Rectal smooth muscle tissue (tissue), 1 donor: ENCODE measurements around the gene BHLHA15.

Source experiments
- H3K27ac ChIP-seq: one replicate; pipeline ENCODE4 v1.7.0; 2013; ENCODE audit warnings: low read depth, low read length, inconsistent platforms
- H3K27me3 ChIP-seq: one replicate; pipeline ENCODE4 v1.7.0; 2013; ENCODE audit warnings: low read length; ENCODE audit not compliant: control insufficient read depth, insufficient read depth
- H3K36me3 ChIP-seq: one replicate; pipeline ENCODE4 v1.7.0; 2013; ENCODE audit warnings: low read length; ENCODE audit not compliant: control insufficient read depth, insufficient read depth
- H3K4me1 ChIP-seq: one replicate; pipeline ENCODE4 v1.7.0; 2013; ENCODE audit warnings: low read length; ENCODE audit not compliant: control insufficient read depth, insufficient read depth
- H3K4me3 ChIP-seq: one replicate; pipeline ENCODE4 v1.7.0; 2013; ENCODE audit warnings: low read length
- H3K9ac ChIP-seq: one replicate; pipeline ENCODE4 v1.7.0; 2013; ENCODE audit warnings: low read length

Gene BHLHA15

DNA sequence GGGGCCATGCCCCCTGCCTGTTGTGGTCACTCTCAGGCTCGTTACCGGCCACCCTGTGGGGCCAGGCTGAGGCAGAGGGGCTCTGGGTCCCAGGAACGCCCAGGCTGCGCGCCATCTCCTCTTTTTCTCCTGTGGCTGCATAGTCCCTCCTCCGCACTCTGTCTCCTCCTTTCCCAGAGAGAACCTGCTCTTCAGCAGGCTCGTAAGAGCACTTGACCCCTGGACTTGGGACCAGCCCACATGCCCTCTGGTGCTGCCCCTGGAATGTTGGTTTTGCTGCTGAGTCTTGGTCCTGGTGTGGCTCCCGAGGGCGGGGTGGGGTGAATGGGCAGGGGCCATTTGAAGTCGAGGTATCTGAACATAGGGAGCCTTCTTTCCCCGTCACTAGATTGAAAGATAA lies 6.6 kb upstream of the BHLHA15 start:
- Histone ChIP-seq H3K27me3 (no peaks in the 10 kb centered on the region), H3K9ac (no peak overlapping the region), H3K4me1 (no peaks in the 10 kb centered on the region), H3K4me3 (no peak overlapping the region), H3K27ac (no peak overlapping the region), H3K36me3 (peaks cover 14% of the 10 kb centered on the region)

DNA sequence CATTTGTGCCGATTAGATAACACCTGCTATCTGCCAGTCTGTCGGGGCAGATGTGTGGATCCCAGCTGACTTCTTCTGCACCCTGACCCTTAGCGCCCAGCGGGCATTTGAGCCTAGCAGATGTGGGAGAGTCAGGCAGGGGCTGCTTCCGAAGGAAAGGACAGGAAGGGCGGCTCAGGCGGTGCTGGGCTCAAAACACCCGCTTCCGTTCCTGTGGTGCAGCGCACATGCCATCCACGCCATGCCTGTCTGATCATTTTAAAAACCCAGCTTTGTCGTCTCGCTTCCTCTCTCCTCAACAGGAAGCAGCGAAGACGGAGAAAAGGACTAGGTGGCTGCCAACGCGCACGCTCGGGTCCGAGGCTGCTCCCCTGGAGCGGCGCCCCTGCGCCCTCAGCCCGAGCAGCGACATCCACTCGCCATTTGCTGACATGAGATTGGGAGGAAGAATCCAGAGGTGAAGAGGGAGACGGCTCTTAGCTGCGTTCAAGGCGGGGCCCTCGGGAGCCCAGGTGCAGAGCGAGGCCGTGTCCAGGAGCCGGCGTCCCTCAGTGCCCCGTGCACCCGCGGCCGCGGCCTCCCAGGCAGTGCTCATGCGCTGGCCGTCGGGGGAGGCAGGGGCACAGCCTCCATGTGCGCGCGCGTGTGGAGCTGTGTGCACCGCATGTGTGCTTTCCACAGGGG lies 5.9 kb upstream of the BHLHA15 start:
- peaks cover 14% of the 10 kb centered on the region for H3K36me3 ChIP-seq
- H3K4me3 ChIP-seq = no peak overlapping the region
- H3K27ac ChIP-seq = no peak overlapping the region
- no peaks in the 10 kb centered on the region for H3K27me3 ChIP-seq
- no peaks in the 10 kb centered on the region for H3K4me1 ChIP-seq
- no peak overlapping the region for H3K9ac ChIP-seq

DNA sequence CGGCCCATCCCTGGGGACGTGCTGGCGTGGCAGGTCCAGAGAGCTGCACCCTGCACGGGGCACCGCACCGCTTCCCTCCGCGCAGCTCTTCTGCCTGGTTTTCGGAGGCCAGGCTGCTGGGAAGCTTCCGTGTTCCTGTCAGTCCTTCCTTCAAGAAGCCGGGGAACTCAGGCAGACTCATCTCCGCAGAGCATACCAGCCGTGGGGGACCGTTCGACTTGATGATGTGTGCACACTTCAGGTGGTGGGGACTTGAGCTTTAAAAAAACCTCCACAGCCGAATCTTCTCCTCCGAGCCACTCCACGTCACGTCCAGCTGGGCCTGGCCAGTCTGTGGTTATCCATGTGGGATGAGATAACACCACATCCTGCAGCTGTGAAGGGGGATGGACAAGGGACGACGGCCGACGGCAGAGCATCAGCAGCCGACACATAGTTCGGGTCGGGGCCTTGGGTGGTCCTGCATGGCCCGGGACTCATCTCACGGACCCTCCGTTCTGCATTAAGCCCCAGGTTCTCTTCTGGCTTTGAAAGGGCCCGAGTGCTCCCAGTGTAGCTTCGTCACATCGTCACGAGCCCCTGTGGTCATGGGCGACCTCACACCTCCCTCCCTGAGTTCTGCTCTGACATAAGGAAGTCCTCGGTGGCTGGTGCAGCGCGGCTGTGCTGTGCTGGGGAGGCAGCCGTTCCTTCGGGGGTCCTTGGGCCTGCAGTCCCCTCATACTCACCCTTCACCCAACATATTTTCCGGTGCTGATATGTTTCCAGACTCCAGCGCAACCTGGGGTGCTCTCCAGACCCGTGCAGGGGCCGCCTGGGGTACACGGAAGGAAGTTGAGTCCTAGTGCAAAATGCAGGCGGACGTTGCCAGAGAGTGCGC lies 4.5 kb upstream of the BHLHA15 start:
- H3K4me1 ChIP-seq = no peaks in the 10 kb centered on the region
- no peak overlapping the region for H3K27ac ChIP-seq
- H3K9ac ChIP-seq = no peak overlapping the region
- no peak overlapping the region for H3K4me3 ChIP-seq
- H3K27me3 ChIP-seq = no peaks in the 10 kb centered on the region
- peaks cover 14% of the 10 kb centered on the region for H3K36me3 ChIP-seq

DNA sequence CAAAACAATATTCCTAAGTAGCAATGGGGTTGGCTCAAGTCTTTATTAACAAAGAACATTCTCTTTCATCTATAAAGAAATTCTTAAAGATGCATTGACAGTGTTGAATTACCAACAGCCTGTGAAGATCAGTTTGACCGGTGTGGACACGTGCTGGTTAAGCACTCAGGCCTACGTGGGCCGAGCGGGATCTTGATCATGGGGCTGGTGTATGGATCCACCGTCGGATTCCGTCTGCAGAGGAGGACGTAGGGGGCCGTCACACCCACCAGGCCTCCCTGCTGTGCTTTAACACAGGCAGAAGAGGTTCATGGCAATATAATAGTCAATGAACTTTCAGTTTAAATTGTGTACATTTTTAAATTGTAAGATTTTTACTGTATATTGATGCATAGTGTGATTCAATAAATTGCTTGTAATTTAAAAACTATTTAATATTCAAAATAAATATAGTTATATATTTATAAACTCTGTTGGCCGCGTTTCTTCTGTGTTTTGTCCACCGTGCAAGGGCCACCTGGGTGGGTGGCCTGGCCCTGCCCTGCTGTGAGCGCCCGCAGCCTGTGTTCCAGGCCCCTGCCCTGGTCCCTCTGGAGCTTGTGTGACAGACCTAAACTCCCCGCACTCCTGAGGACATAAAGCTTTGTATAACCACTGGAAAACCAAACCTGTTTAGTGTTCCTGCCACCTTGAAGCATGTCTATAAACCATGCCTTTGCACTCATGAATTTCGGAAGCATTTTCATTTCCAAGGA lies 1.9 kb upstream of the BHLHA15 start:
- Histone ChIP-seq H3K4me1 (no peaks in the 10 kb centered on the region), H3K4me3 (no peak overlapping the region), H3K27me3 (no peaks in the 10 kb centered on the region), H3K36me3 (peaks cover 11% of the 10 kb centered on the region), H3K9ac (no peak overlapping the region), H3K27ac (no peak overlapping the region)

DNA sequence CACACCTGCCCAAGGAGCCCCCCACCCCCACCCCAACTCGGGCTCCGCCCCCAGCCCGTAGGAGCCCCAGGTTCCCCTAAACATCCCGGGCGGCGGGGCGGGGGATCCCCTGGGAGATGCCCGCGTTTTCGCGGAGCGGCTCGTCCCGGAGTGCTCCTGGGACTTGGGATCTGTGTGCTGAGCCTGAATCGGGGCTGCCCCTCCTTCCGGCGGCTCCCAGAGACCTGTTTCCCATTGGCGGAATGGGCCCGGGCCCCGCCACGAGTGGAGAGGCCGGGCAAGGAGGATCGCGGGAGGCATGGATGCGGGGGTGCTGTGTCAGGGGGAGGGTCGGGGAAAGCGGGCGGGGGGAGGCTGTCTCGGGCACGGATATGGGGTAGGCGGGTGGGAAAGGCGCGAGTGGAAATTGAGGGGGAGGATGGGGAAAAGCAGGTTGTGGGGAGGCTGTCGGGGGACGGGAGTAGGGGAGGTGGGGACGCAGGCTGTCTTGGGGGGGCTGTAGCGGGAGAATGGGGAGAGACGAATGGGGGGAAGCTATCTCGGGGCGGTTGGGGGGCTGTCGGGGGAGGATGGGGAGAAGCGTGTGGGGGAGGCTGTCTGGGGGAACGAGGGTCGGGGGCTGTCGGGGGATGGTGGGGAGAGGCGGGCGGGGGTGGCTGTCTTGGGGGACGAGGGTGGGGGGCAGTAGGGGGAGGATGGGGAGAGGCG lies 572 bp upstream of the BHLHA15 start:
- Histone ChIP-seq H3K27me3 (no peaks in the 10 kb centered on the region), H3K4me3 (no peak overlapping the region), H3K27ac (no peak overlapping the region), H3K9ac (no peak overlapping the region), H3K4me1 (no peaks in the 10 kb centered on the region), H3K36me3 (peaks cover 11% of the 10 kb centered on the region)

DNA sequence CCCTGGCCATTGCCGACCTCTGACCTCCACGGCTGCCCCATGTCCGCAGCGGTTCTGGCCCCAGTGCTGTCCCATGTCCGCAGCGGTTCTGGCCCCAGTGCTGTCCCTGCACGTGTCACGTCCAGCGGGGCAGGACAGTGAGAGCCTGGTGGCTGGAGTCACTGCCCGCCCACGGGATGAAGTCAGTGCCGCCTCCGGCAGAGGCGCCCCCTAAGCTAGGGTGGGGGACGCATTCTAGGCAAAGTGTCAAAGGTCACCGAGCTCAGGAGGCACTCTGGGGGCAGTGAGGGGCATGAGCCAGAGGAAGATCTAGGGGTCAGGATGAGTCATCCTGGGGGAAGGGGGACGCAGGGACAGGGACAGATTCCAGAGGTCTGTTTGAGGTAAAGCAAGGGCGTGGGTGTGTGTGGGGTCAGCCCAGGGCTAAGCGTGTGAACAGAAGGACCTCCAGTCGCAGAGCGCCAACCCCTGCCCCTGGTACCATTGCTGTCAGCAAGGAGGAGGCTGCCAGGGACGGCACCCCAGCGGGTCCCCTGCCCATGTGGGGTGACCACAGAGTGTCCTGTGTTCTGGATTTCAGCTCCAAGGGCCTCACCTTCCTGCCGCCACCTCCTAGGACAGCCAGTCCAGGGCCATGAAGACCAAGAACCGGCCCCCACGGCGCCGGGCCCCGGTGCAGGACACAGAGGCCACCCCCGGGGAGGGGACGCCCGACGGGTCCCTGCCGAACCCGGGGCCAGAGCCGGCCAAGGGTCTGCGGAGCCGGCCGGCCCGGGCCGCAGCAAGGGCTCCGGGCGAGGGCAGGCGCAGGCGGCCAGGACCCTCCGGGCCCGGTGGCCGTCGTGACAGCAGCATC lies 665 bp downstream of the BHLHA15 start:
- Histone ChIP-seq H3K4me1 (no peaks in the 10 kb centered on the region), H3K9ac (no peak overlapping the region), H3K4me3 (no peak overlapping the region), H3K27me3 (no peaks in the 10 kb centered on the region), H3K27ac (no peak overlapping the region), H3K36me3 (peaks cover 3% of the 10 kb centered on the region)

DNA sequence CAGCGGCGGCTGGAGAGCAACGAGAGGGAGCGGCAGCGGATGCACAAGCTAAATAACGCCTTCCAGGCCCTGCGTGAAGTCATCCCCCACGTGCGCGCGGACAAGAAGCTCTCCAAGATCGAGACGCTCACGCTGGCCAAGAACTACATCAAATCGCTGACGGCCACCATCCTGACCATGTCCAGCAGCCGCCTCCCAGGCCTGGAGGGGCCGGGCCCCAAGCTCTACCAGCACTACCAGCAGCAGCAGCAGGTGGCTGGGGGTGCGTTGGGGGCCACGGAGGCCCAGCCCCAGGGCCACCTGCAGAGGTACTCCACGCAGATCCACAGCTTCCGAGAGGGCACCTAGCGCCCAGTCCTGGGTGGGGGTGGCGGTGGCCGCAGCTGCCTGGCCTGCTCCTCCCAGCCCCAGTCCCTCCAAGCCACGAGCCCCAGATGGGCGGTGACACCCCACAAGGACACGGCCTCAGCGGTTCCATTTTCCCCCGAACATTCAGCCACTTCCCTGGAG lies 1.3 kb downstream of the BHLHA15 start:
- no peak overlapping the region for H3K27ac ChIP-seq
- peaks cover 2% of the 10 kb centered on the region for H3K36me3 ChIP-seq
- H3K4me3 ChIP-seq = no peak overlapping the region
- H3K4me1 ChIP-seq = no peaks in the 10 kb centered on the region
- H3K27me3 ChIP-seq = no peaks in the 10 kb centered on the region
- H3K9ac ChIP-seq = no peak overlapping the region

DNA sequence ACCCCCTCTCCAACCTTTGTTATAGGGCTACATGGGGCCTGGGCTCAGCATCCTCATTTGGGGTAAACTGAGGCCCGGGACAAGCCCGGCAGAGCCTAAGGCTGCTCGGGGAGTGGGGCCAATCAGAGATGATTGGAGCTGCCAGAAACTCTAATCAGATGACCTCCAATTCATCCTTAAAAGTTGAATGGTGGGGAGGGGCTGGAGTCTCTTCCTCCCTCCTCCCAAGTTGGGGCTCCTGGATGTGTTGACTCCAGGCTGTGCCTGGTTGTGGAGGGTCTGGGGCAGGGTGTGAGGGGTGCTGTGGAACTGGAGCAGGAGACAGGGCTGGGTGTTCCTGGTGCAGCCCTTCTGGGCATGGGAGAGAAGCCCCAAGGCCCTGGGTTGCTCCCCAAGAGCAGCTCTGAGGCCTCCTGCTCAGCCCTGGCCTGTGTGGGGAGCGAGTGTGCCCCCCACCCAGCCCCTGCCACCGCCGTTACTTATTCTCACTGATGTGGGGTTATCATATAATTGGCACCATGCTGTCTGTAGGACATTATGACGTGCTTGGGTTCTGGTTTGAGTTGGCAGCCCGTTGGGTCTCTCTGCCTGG lies 2.2 kb downstream of the BHLHA15 start:
- Histone ChIP-seq H3K4me3 (no peak overlapping the region), H3K36me3 (peaks cover 2% of the 10 kb centered on the region), H3K4me1 (no peaks in the 10 kb centered on the region), H3K27me3 (no peaks in the 10 kb centered on the region), H3K27ac (no peak overlapping the region), H3K9ac (no peak overlapping the region)

DNA sequence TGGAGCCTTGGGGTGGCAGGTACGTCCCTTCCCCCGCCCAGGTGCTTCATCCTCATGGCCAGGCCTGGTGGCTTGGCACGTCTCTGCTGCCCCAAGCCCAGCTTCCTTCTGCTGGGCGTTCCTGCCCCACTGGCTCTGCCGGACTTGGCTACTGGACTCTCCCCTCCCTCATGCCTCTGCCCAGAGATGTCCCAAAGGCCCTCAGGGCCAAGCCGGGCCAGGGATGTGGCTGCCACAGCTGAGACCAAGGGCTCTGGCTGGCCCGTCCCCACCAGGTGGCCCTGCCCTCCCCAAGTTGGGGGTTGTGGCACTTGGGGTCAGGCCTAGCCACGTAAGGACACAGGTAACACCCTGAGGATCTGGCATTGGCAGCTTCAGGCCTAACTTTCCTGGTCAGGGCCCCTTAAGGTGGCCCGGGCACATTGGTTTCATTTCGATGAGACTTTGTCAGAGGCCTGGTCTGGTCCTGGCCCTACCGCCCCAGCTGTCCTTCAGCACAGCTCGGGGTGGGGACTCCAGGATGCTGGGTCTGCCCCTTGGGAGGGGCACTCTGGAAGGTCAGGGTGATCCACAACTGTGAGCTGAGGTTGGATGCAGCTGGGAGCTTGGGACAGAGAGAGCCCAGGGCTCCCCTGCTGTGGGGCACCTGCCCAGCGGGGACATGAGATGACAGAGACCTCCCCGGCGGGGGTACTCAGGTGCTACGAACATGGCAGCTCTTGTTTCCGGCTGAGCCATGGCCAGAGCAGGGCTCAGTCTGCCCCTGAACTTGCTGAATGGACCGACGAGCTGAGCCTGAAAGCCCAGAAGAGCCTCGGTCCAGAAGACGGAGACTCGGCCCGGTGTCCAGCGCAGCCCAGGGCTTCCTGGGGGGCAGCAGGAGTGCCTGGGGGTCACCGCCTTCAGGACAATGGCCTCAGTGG lies 2.9 kb downstream of the BHLHA15 start:
- Histone ChIP-seq H3K9ac (no peak overlapping the region), H3K4me3 (no peak overlapping the region), H3K36me3 (peaks cover 2% of the 10 kb centered on the region), H3K27ac (no peak overlapping the region), H3K4me1 (no peaks in the 10 kb centered on the region), H3K27me3 (no peaks in the 10 kb centered on the region)

DNA sequence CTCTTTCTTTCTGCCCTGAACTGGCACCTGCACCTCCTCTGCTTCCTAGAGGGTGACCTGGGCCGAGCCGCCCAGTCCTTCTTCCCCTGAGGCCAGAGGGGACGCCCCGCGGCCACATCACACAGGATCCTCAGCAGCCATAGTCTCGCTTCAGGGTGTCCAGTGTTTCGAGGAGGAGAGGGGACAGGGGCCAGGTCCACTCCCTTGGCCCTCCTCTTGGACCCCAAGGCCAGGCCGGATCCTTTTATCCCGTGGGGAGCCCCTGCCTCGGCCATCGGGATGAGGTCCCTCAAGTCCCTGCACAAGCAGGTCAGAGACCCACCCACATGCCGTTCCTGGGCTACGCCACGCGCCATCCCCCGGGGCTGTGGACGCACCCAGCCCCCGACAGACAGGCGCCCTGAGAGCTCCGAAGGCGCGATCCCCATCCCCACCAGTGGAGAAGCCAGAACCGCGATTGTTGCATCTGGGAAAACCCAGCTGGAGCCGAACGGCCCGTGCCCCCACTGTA lies 3.6 kb downstream of the BHLHA15 start:
- H3K36me3 ChIP-seq = peaks cover 2% of the 10 kb centered on the region
- no peak overlapping the region for H3K27ac ChIP-seq
- H3K4me1 ChIP-seq = no peaks in the 10 kb centered on the region
- H3K27me3 ChIP-seq = no peaks in the 10 kb centered on the region
- H3K9ac ChIP-seq = no peak overlapping the region
- no peak overlapping the region for H3K4me3 ChIP-seq
